ENCODE results near the gene ACTR10.

GRCh38 chr14:58177125-58177524 is 22.8 kb upstream of the ACTR10 start:
- TF ChIP-seq CTCF (IDR thresholded peaks at IDR 0.05; ENCODE audit: low read depth, low read length) (no peak), POLR2A (IDR thresholded peaks at IDR 0.05; ENCODE audit: extremely low read depth, insufficient read length) (no peak), MAX (IDR thresholded peaks at IDR 0.05; ENCODE audit: low read depth, low read length) (no peak), MYC (IDR thresholded peaks at IDR 0.05; ENCODE audit: low read depth, low read length) (no peak)
